ENCODE measurements around the gene ZNF107.

GRCh38 chr7:64653721-64654401 is 12.1 kb upstream of the ZNF107 start:
- no peak for TF ChIP-seq SIN3A (IDR thresholded peaks at IDR 0.05; ENCODE audit: borderline replicate concordance, insufficient read depth, low read length)
- no peak for TF ChIP-seq POLR2AphosphoS5 (IDR thresholded peaks at IDR 0.05; ENCODE audit: low read depth, low read length)

Measured in PFSK-1 (cell line).